ENCODE data around the gene NAB1.

Gene NAB1

DNA sequence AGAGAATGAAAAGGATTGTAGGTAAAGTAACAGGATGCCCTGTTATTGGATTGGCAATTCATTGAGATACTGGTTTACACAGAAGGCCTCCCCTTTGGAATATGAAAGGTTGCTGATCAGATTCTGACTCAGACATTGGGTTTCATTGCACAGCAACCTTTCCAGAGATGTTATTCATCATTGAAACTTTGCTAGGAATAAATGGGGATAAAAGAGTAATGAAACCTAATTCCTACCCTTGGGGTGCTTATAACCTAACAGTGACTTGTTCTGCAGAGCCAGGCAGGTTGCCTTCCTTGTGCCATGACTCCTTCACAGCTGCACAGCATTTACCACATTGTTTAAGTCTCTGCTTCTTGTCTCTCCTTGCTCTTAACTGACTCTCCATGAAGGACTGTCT lies 5.0 kb downstream of the NAB1 start:
- no peaks in the 10 kb centered on the region for H3K9me3 ChIP-seq (ENCODE audit: control insufficient read depth, low read length)
- H3K9ac ChIP-seq = no peak overlapping the region
- no peak overlapping the region for H3K4me2 ChIP-seq (ENCODE audit: low read length)
- TF ChIP-seq, protein P1, sequence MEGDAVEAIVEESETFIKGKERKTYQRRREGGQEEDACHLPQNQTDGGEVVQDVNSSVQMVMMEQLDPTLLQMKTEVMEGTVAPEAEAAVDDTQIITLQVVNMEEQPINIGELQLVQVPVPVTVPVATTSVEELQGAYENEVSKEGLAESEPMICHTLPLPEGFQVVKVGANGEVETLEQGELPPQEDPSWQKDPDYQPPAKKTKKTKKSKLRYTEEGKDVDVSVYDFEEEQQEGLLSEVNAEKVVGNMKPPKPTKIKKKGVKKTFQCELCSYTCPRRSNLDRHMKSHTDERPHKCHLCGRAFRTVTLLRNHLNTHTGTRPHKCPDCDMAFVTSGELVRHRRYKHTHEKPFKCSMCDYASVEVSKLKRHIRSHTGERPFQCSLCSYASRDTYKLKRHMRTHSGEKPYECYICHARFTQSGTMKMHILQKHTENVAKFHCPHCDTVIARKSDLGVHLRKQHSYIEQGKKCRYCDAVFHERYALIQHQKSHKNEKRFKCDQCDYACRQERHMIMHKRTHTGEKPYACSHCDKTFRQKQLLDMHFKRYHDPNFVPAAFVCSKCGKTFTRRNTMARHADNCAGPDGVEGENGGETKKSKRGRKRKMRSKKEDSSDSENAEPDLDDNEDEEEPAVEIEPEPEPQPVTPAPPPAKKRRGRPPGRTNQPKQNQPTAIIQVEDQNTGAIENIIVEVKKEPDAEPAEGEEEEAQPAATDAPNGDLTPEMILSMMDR (IDR thresholded peaks at IDR 0.05) = no peak
- H3K36me3 ChIP-seq (ENCODE audit: control insufficient read depth, insufficient read depth, low read length) = no peaks in the 10 kb centered on the region
- H3K79me2 ChIP-seq = peaks cover 15% of the 10 kb centered on the region
- H2AFZ ChIP-seq = no peak overlapping the region
- no peaks in the 10 kb centered on the region for H3K4me1 ChIP-seq
- H3K27ac ChIP-seq = no peak overlapping the region
- no peak overlapping the region for H3K4me3 ChIP-seq (ENCODE audit: low read depth, low read length)
- H3K27me3 ChIP-seq (ENCODE audit: control insufficient read depth, insufficient read depth, low read length) = no peaks in the 10 kb centered on the region

DNA sequence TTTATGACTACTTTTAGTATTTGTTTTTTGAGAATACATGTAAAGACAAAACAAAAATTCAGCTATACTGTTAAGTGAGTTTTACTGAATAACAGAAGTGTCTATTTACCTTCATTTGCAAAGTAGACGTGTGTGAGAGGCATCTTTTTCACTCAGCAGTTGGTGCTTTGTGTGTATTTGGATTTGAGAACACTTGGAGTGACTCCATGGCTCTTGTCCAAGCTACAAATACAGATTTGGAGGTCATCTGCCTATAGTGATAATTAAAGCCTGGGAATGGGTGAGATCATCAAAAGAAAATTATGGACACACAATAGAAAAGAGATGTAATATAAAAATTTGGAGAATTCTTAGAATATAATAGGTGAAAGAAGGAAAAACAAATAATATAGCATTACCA lies 6.2 kb downstream of the NAB1 start:
- Histone ChIP-seq H3K4me2 (ENCODE audit: low read length) (no peak overlapping the region), H3K9ac (no peak overlapping the region), H3K27me3 (ENCODE audit: control insufficient read depth, insufficient read depth, low read length) (no peaks in the 10 kb centered on the region), H3K27ac (no peak overlapping the region), H2AFZ (no peak overlapping the region), H3K79me2 (peaks cover 15% of the 10 kb centered on the region), H3K36me3 (ENCODE audit: control insufficient read depth, insufficient read depth, low read length) (no peaks in the 10 kb centered on the region), H3K4me1 (no peaks in the 10 kb centered on the region), H3K9me3 (ENCODE audit: control insufficient read depth, low read length) (no peaks in the 10 kb centered on the region), H3K4me3 (ENCODE audit: low read depth, low read length) (no peak overlapping the region)
- TF ChIP-seq, protein P1 (IDR thresholded peaks at IDR 0.05) = no peak

DNA sequence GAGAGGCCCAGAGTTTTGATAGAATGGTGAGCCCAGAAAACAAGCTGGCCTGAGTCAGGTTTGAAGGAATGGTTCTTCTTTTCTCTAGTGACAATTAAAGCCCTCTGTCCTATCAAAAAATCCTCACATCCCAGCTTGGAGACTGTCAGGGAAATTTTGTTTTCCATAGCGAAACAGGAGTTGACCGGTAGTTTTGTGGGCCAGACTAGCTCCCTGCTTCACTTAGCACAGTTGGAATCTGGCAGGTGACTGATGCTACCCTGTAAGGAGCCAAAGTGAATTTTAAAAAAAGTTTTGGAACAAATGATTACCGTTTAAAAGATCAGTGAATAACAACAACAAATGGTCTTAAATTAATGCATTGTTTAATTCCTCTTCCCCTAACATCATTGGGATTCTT lies 6.7 kb downstream of the NAB1 start:
- H3K4me3 ChIP-seq (ENCODE audit: low read depth, low read length) = no peak overlapping the region
- H3K9me3 ChIP-seq (ENCODE audit: control insufficient read depth, low read length) = no peaks in the 10 kb centered on the region
- H3K79me2 ChIP-seq = peaks cover 15% of the 10 kb centered on the region
- no peak overlapping the region for H3K9ac ChIP-seq
- H3K4me1 ChIP-seq = no peaks in the 10 kb centered on the region
- no peaks in the 10 kb centered on the region for H3K36me3 ChIP-seq (ENCODE audit: control insufficient read depth, insufficient read depth, low read length)
- H3K27me3 ChIP-seq (ENCODE audit: control insufficient read depth, insufficient read depth, low read length) = no peaks in the 10 kb centered on the region
- TF ChIP-seq, protein P1 (IDR thresholded peaks at IDR 0.05) = no peak
- no peak overlapping the region for H3K27ac ChIP-seq
- no peak overlapping the region for H3K4me2 ChIP-seq (ENCODE audit: low read length)
- no peak overlapping the region for H2AFZ ChIP-seq

DNA sequence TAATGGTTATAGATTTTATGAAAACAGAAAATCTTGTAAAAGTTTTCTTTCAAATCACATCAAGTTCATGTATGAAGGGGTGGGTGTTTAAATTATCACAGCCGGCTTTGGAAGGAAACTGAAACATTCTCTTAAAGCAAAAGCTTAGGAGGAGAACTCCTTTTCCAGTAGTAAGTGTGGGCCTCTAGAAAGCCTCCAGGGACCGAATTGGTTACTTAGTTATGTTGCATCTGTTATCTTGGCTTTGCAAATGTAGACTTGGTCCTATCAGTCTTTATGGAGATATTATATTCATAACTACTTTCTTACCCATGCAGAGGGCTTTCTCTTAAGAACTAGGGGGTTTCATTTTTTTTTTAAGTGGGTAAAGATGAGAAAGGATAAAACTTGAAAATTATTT lies 7.4 kb downstream of the NAB1 start:
- no peaks in the 10 kb centered on the region for H3K9me3 ChIP-seq (ENCODE audit: control insufficient read depth, low read length)
- H3K9ac ChIP-seq = no peak overlapping the region
- H3K36me3 ChIP-seq (ENCODE audit: control insufficient read depth, insufficient read depth, low read length) = no peaks in the 10 kb centered on the region
- TF ChIP-seq, protein P1 (IDR thresholded peaks at IDR 0.05) = no peak
- H2AFZ ChIP-seq = no peak overlapping the region
- no peak overlapping the region for H3K4me2 ChIP-seq (ENCODE audit: low read length)
- H3K4me3 ChIP-seq (ENCODE audit: low read depth, low read length) = no peak overlapping the region
- H3K27me3 ChIP-seq (ENCODE audit: control insufficient read depth, insufficient read depth, low read length) = no peaks in the 10 kb centered on the region
- H3K27ac ChIP-seq = no peak overlapping the region
- no peaks in the 10 kb centered on the region for H3K4me1 ChIP-seq
- peaks cover 13% of the 10 kb centered on the region for H3K79me2 ChIP-seq

DNA sequence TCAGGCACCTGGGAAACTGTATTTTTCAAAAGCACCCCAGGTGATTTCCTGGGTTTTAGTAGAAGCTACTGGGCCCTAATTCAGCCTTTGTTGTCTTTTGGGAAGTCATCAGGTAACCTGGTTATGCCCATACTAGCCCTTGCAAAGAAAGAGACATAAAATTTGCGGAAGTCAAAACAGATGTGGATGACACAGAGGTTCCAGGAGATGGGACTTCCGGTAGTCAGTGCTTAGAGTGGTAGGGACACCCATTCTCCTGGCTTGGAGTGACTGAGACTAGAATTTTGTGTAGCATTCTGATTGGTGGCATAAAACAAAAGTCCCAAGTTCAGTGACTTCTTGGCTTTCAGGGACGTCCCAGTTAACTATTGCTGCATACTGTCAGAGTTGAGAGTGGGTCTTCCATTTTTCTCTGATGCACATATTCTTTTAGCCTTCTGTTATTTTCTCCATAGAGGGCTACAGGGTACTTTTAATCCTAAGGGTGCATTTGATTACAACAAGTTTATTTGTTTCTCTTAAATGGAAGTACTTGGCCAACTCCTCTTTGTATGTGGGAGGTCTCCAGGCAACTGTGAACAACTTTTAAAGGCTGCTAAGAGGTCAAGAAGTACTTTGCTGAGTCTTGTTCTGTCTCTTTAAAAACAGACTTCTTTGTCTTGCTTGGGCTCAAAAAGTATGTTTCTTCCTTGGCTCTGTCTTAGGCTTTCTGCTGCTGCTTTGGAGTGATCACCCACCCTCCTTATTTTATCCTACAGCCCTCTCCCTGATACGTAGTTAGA lies 8.8 kb downstream of the NAB1 start:
- no peak overlapping the region for H3K4me2 ChIP-seq (ENCODE audit: low read length)
- no peaks in the 10 kb centered on the region for H3K4me1 ChIP-seq
- H3K27me3 ChIP-seq (ENCODE audit: control insufficient read depth, insufficient read depth, low read length) = no peaks in the 10 kb centered on the region
- TF ChIP-seq, protein P1 (IDR thresholded peaks at IDR 0.05) = no peak
- H3K36me3 ChIP-seq (ENCODE audit: control insufficient read depth, insufficient read depth, low read length) = no peaks in the 10 kb centered on the region
- H3K4me3 ChIP-seq (ENCODE audit: low read depth, low read length) = no peak overlapping the region
- no peak overlapping the region for H3K9ac ChIP-seq
- no peak overlapping the region for H2AFZ ChIP-seq
- no peak overlapping the region for H3K27ac ChIP-seq
- no peaks in the 10 kb centered on the region for H3K9me3 ChIP-seq (ENCODE audit: control insufficient read depth, low read length)
- peaks cover 11% of the 10 kb centered on the region for H3K79me2 ChIP-seq

All from parathyroid adenoma (tissue), 2 donors.